ENCODE measurements around the gene CDH11. TPM values are rescaled to one million over a fixed set of nuclear protein-coding genes. Genes with fewer than 3 reads are reported as not detected.

The CDH11 gene
- total and polyA plus RNA-seq, 10 of the 15 experiments (the other 5 are each of a cell fraction or from before 2014, with no cell fraction given): 0.31 to 9.7 (median 0.87) TPM

- DNase-seq (ENCODE audit: low read depth, low spot score) (peak; percentile 2), ATAC-seq (peak; percentile 88), FAIRE-seq (peak; percentile 69)
- H3K4me3 ChIP-seq: no peak overlapping the region
- no peak overlapping the region for H3K27ac ChIP-seq (ENCODE audit: control insufficient read depth, insufficient read depth)
- no peaks in the 10 kb centered on the region; a peak in 2 of 4 replicates for H3K27me3 ChIP-seq (replicated peaks in 1 of 2; ENCODE audit: control insufficient read depth in 2 of 2, insufficient read depth in 2 of 2, low read length in 1 of 2)
- intact Hi-C loops (cut with micrococcal nuclease; ENCODE audit: unreplicated experiment) (loop anchor here (5.0 to 10.0 kb wide), 2 partner anchors 223 to 1031 kb away; no protein-coding TSS in a partner anchor), in situ Hi-C loops (cut with MboI) (loop anchor here (5.0 to 25.0 kb wide), 2 partner anchors 1031 to 1756 kb away; no protein-coding TSS in a partner anchor)
- H4K20me1 ChIP-seq (ENCODE audit: control insufficient read depth, insufficient read depth): no peaks in the 10 kb centered on the region
- ChIA-PET POLR2A (no interaction called here), SMC1A (ENCODE audit: uncharacterized antibody, unreplicated experiment) (interaction anchor here (0.6 kb wide), 1 partner anchor 50 kb away, joined by 3 read pairs; no protein-coding TSS in a partner anchor), RAD21 (ENCODE audit: unreplicated experiment) (no interaction called here), CTCF (interaction anchor here (0.9 to 1.6 kb wide), 4 partner anchors 59 to 1657 kb away, joined by 3 to 5 read pairs (median 4); no protein-coding TSS in a partner anchor)
- H3K36me3 ChIP-seq (ENCODE audit: control insufficient read depth in 2 of 2, insufficient read depth in 2 of 2, low read length in 1 of 2): no peaks in the 10 kb centered on the region
- H3K4me1 ChIP-seq (ENCODE audit: control insufficient read depth, insufficient read depth, low read length): no peaks in the 10 kb centered on the region
- H3K9ac ChIP-seq (ENCODE audit: control insufficient read depth, insufficient read depth, low read length): no peak overlapping the region
- H3K4me2 ChIP-seq (ENCODE audit: control insufficient read depth, insufficient read depth): no peak overlapping the region
- H3K79me2 ChIP-seq (ENCODE audit: control insufficient read depth, insufficient read depth, low read length): no peaks in the 10 kb centered on the region
- no TSS peak for BruUV-seq (replicated peaks)
- H3K9me3 ChIP-seq (replicated peaks; ENCODE audit: control insufficient read depth, insufficient read depth, low read length): no peaks in the 10 kb centered on the region
- 10% methylated on average over 8 of the region's 8 CpGs for WGBS (ENCODE audit: insufficient coverage, insufficient replicate concordance, low lambda C conversion rate, missing lambda C conversion rate)
- H2AFZ ChIP-seq (ENCODE audit: control insufficient read depth, low read depth, low read length): no peak overlapping the region
- TF ChIP-seq RAD21 (IDR thresholded peaks at IDR 0.05; ENCODE audit: insufficient read depth, low read depth, low read length) (peak; percentile 89), CREB1 (IDR thresholded peaks at IDR 0.05; ENCODE audit: low read depth) (no peak), ZNF207 (IDR thresholded peaks at IDR 0.05; ENCODE audit: borderline replicate concordance) (no peak), CTCF (IDR thresholded peaks at IDR 0.05 in 2 of 3, conservative IDR thresholded peaks at IDR 0.05 in 1 of 3; ENCODE audit: control insufficient read depth in 2 of 3, extremely low read depth in 1 of 3, insufficient read depth in 1 of 3, low read depth in 3 of 3, low read length in 3 of 3) (peak; percentile 91 to 94 (median 92)), SMC3 (IDR thresholded peaks at IDR 0.05; ENCODE audit: borderline replicate concordance, low read length) (peak; percentile 65), YY1 (IDR thresholded peaks at IDR 0.05; ENCODE audit: low read depth, low read length) (peak; percentile 74)
These were observed 3.9 kb downstream of the CDH11 start for GRCh38 chr16:65117811-65118448.

Measured in GM12878 (cell line).